GM12878 (cell line): ENCODE measurements around the gene ADCY6.

Experiments
- CEBPB ChIP-seq, 2 experiments: fragments of 150-350 bp in 1 of 2; IDR thresholded peaks; 2 replicates each; pipeline ENCODE4 v1.6.1; 2012 to 2014; ENCODE audit warnings: low read depth in 2 of 2, low read length in 2 of 2, borderline replicate concordance in 1 of 2, inconsistent platforms in 1 of 2
- JUNB ChIP-seq: IDR thresholded peaks from 2 replicates; pipeline ENCODE4 v1.6.1; 2016; ENCODE audit warnings: antibody characterized with exemption, mild to moderate bottlenecking
- RAD21 ChIP-seq: IDR thresholded peaks from 2 replicates; pipeline ENCODE4 v1.6.1; 2011; ENCODE audit warnings: mild to moderate bottlenecking, low read depth, low read length, moderate library complexity; ENCODE audit not compliant: insufficient read depth
- TBL1XR1 ChIP-seq: IDR thresholded peaks from 2 replicates; pipeline ENCODE4 v1.6.1; 2012; ENCODE audit warnings: low read depth, low read length, improper control_type of control experiment
- ZNF217 ChIP-seq: fragments of 450-650 bp; IDR thresholded peaks from 2 replicates; pipeline ENCODE4 v1.6.1; 2017; ENCODE audit warnings: antibody characterized with exemption, mild to moderate bottlenecking
- TF ChIP-seq, protein P1 (sequence below), 3 experiments: IDR thresholded peaks in 2 of 3; conservative IDR thresholded peaks in 1 of 3; 2 replicates each; pipeline ENCODE4 v1.5.1; 2011; ENCODE audit warnings: low read depth in 3 of 3, low read length in 3 of 3, mild to moderate bottlenecking in 3 of 3, control low read depth in 2 of 3, moderate library complexity in 2 of 3, inconsistent platforms in 1 of 3, mixed read lengths in 1 of 3; ENCODE audit not compliant: control insufficient read depth in 2 of 3, insufficient read depth in 1 of 3; ENCODE audit errors: extremely low read depth in 1 of 3

GRCh38 chr12:48838048-48838447 lies 49.2 kb upstream of the ADCY6 start:
- TF ChIP-seq TBL1XR1 (no peak), JUNB (no peak), ZNF217 (no peak), CEBPB (IDR thresholded peaks at IDR 0.05; ENCODE audit: borderline replicate concordance in 1 of 2, low read depth in 2 of 2, low read length in 2 of 2) (no peak), RAD21 (no peak)
- TF ChIP-seq, protein P1, sequence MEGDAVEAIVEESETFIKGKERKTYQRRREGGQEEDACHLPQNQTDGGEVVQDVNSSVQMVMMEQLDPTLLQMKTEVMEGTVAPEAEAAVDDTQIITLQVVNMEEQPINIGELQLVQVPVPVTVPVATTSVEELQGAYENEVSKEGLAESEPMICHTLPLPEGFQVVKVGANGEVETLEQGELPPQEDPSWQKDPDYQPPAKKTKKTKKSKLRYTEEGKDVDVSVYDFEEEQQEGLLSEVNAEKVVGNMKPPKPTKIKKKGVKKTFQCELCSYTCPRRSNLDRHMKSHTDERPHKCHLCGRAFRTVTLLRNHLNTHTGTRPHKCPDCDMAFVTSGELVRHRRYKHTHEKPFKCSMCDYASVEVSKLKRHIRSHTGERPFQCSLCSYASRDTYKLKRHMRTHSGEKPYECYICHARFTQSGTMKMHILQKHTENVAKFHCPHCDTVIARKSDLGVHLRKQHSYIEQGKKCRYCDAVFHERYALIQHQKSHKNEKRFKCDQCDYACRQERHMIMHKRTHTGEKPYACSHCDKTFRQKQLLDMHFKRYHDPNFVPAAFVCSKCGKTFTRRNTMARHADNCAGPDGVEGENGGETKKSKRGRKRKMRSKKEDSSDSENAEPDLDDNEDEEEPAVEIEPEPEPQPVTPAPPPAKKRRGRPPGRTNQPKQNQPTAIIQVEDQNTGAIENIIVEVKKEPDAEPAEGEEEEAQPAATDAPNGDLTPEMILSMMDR (IDR thresholded peaks at IDR 0.05 in 2 of 3, conservative IDR thresholded peaks at IDR 0.05 in 1 of 3; ENCODE audit: control insufficient read depth in 2 of 3, extremely low read depth in 1 of 3, insufficient read depth in 1 of 3, low read depth in 3 of 3, low read length in 3 of 3): no peak
